ENCODE measurements around the gene LONP1.
"Not testable (repeated sequence)": the region's sequence is repeated elsewhere in the genome, so short reads cannot be mapped to it uniquely, and the experiment has no call there.

Gene LONP1

GRCh38 chr19:5719961-5720790, at the start of gene LONP1, which contains the start of gene CATSPERD:
Gene LONP1, minus strand, starts transcription at chr19:5720146. Its CDS starts 14 bp downstream, at chr19:5720132.
Gene CATSPERD, plus strand, starts transcription at chr19:5720637. Its CDS starts 101 bp downstream, at chr19:5720738.
- peak; percentile 87 for DNase-seq (ENCODE audit: low read depth)

GRCh38 chr19:5767949-5768348, 48.0 kb upstream of the LONP1 start:
- DNase-seq (ENCODE audit: low read depth): no peak

GRCh38 chr19:5765220-5765619, 45.3 kb upstream of the LONP1 start:
- DNase-seq (ENCODE audit: low read depth): no peak

- DNase-seq (ENCODE audit: low read depth): no peak
These were observed 42.8 kb upstream of the LONP1 start for GRCh38 chr19:5762608-5763217.

GRCh38 chr19:5753743-5754142, 33.8 kb upstream of the LONP1 start:
- no peak for DNase-seq (ENCODE audit: low read depth)

- no peak for DNase-seq (ENCODE audit: low read depth)
These were observed 31.8 kb upstream of the LONP1 start for GRCh38 chr19:5751709-5752108.

GRCh38 chr19:5749505-5749904, 29.6 kb upstream of the LONP1 start:
- no peak for DNase-seq (ENCODE audit: low read depth)

GRCh38 chr19:5748920-5749319, 29.0 kb upstream of the LONP1 start:
- not testable (repeated sequence) for DNase-seq (ENCODE audit: low read depth)

- not testable (repeated sequence) for DNase-seq (ENCODE audit: low read depth)
These were observed 25.1 kb upstream of the LONP1 start for GRCh38 chr19:5744999-5745398.

- no peak for DNase-seq (ENCODE audit: low read depth)
These were observed 23.7 kb upstream of the LONP1 start for GRCh38 chr19:5743630-5744029.

- no peak for DNase-seq (ENCODE audit: low read depth)
These were observed 22.1 kb upstream of the LONP1 start for GRCh38 chr19:5742051-5742450.

- DNase-seq (ENCODE audit: low read depth): no peak
These were observed 18.5 kb upstream of the LONP1 start for GRCh38 chr19:5738423-5738822.

- not testable (repeated sequence) for DNase-seq (ENCODE audit: low read depth)
These were observed 13.2 kb upstream of the LONP1 start for GRCh38 chr19:5733172-5733571.

- no peak for DNase-seq (ENCODE audit: low read depth)
These were observed 7.6 kb upstream of the LONP1 start for GRCh38 chr19:5727453-5728050.

GRCh38 chr19:5719274-5719960, 529 bp downstream of the LONP1 start:
- DNase-seq (ENCODE audit: low read depth): no peak

- peak; percentile 77 for DNase-seq (ENCODE audit: low read depth)
These were observed 1.2 kb downstream of the LONP1 start for GRCh38 chr19:5718579-5719273.

- DNase-seq (ENCODE audit: low read depth): peak; percentile 34
These were observed 1.8 kb downstream of the LONP1 start for GRCh38 chr19:5718037-5718578.

GRCh38 chr19:5717215-5717935, 2.6 kb downstream of the LONP1 start:
- no peak for DNase-seq (ENCODE audit: low read depth)

- no peak for DNase-seq (ENCODE audit: low read depth)
These were observed 5.1 kb downstream of the LONP1 start for GRCh38 chr19:5714816-5715215.

- DNase-seq (ENCODE audit: low read depth): no peak
These were observed 6.7 kb downstream of the LONP1 start for GRCh38 chr19:5713228-5713627.

GRCh38 chr19:5711713-5712161, 8.2 kb downstream of the LONP1 start:
- no peak for DNase-seq (ENCODE audit: low read depth)

All from non-pigmented ciliary epithelial cell (primary cell).